GM19193 (cell line): ENCODE results near the gene ENPP1.

Source experiments
- POLR2A ChIP-seq: IDR thresholded peaks from 4 replicates; pipeline ENCODE4 v1.6.1; 2011; ENCODE audit not compliant: insufficient read depth, insufficient read length; ENCODE audit errors: extremely low read depth

The ENPP1 gene

DNA sequence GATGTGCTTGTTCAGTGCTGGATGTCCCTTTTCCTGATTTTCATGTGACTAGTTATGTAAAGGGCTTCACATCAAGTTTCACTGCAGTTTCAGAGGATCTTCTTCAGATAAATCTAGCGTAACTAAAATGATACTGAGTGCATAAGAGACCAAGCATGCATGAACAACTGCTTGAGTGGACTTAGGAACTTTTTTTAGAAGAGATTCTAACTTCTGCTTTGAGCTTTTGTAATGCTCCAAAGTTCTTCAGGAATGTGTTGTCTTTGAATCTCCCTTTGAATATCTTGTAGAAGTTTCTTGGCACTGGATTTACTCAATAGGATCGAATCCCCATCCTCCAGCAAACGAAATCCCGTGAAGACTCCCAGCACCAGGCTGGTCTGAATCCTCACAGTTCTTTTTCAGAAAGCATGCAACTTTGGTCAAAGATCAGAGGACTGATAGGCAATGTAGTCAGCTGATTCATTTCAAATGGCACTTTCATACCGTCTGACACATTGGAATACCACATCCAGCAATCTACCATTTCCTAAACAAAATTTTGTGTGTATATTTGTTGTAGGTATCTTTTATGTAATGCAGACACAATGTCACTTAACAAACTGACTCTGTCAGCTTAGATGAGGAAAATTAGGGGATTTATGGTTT, 33.2 kb downstream of the ENPP1 start:
- TF ChIP-seq POLR2A: no peak

DNA sequence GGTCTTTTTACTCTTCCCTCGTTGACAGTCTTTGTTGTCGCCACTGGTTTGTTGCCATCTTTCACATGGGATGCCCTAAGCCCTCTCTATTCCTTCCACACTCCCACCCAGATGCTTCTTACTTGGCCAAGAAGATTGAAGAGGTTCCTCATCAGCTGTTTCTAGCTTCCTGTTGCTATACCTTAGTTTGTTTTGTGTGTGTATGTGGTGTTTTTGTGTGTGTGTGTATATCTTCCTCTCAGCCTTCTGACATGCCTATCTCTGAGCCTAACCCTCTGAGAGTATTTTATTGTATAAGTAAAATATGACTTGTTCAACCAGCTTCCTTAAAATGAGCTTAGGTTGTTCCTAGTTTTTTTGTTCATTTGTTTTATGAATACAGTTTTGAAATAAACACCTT, 35.9 kb downstream of the ENPP1 start:
- no peak for TF ChIP-seq POLR2A

DNA sequence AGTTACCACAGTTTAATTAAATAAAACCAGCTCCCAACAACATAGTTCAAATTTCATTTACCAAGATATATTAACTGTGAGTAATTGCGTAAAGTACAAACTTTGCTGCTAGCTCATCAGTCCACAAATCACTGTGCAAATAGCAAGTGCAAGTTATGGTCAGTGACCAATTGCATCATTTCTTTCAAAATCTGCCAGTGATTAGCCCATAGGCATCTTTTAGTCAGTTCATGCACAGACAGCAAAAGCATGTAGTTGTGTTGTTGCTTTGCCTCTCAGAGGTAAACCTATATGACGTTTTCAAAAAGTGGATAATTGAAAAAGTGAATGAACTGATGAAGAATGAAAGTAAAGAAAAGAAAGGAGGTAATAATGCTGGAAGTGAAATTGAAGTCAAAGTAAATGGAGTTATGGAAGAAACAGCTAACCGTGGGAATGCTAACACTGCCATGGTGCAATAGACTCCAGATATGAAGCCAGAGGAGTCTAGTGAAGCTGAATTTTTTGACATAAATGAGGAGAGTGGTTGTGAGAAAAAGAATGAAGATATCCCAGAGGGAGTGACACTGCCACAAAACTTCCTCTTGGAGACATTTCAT, 36.5 kb downstream of the ENPP1 start:
- no peak for TF ChIP-seq POLR2A

DNA sequence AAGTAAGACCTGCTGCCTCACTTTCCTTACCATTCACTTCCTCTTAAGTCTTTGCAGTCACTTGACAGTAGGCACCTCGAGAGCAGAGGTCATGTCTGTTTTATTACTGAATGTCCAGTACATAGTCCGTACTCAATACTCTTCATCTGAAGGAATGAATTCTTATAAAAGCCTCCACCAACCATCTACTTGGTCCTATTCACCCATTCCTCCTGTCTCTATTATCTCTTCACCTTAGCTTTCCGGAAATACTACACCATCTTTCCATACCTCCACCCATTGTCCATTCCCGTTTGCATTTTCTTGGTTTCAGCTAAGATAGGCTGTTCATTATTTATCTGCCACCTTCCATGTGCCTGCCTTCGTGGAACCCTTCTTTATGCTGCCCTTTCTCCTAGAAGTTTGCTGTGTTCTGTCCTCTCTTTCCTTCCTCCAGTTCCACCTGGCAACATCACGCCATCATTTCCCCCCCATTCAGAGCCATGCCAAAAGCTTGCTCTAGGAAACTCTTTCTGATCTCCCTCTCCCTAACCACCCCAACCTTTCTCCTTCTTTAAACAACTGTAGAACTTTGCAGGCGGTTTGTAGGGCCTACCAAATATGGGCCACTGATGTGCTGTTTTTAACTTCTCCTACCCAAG, 38.3 kb downstream of the ENPP1 start:
- TF ChIP-seq POLR2A: no peak

DNA sequence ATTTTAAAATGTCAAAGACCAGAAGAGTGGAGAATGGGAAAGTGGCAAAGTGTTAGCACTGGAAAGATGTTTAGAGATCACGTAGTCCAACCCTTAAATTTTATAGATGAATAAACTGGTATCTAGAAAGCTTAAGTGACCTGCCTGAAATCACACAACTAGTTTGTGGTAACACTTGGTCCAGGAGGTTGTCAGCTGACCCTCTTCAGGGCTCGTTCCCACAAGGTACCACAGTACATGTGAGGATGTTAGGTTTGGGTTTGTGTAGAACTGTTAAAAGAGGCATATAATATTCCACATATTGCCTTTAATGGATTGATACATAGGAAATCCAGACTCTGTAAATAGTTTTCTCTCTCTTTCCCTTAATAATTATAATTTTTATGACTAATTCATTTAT, 39.1 kb downstream of the ENPP1 start:
- TF ChIP-seq POLR2A: no peak

DNA sequence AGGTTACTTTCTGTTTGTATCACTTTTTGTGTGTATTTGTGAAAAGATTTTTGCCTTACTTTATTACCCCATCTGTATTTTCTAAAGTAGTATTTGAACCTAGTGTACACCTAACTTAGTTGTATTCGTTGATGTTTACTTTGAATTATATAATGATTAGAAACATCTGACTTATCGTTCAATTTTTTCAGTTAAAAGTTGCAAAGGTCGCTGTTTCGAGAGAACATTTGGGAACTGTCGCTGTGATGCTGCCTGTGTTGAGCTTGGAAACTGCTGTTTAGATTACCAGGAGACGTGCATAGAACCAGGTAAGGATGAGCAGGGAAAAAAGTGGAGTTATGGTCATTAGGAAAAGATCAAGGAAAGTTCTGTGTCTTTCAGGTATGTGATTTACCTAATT, 42.0 kb downstream of the ENPP1 start:
- TF ChIP-seq POLR2A: no peak

DNA sequence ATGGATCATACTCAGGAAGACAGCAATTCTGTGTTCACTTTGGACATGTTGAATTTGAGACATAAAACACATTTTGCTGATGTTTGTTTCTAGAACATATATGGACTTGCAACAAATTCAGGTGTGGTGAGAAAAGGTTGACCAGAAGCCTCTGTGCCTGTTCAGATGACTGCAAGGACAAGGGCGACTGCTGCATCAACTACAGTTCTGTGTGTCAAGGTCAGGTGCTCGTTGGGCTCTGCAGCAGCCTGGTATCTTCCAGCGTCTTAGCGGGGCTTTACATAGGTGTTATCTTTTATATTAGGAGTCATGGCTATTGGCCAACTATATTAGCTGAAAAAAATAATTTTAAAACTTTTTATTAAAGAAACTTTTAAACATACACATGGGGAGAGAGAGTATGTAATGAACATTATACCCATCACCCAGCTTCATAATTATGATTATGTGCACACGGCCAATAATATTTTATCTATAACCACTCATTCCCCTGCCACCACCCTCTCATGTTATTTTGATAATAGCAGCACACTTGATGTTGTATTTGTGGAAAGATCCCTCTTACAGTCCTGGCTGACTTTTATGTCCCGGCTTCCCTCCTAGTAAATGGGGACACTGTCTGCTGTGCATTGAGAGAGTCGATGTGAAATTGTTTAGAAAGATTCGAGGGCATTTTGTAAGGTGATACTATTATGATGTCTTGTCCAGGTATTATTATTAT, 43.4 kb downstream of the ENPP1 start:
- TF ChIP-seq POLR2A: no peak

DNA sequence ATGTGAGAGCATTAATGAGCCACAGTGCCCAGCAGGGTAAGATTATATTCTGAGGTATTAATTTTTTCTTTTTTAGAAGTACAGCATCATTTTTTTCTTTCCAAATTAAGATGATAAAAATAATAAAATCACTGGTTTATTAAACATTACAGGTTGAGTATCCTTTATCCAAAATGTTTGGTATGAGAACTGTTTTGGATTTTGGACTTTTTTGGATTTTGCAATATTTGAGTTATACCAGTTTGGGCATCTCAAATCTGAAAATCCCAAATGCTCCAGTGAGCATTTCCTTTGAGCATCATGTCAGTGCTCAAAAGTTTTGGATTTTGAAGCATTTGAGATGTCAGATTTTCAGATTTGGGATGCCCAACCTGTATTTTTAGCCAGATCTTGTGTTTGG, 44.4 kb downstream of the ENPP1 start:
- no peak for TF ChIP-seq POLR2A

DNA sequence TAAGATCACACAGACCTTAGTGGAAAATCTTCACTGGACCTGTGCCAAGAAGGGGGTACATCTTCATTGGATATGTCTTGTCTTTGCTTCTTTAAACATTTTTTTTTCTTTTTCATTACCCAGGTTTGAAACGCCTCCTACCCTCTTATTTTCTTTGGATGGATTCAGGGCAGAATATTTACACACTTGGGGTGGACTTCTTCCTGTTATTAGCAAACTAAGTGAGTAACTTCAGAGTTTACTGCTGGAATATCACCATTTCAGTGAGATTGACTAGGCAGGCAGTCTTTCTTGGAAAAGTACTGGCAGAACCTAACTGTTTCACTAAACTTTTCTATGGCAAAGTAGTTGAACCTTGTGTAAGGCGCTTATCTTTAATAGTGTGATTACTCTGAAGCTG, 47.0 kb downstream of the ENPP1 start:
- TF ChIP-seq POLR2A: no peak

DNA sequence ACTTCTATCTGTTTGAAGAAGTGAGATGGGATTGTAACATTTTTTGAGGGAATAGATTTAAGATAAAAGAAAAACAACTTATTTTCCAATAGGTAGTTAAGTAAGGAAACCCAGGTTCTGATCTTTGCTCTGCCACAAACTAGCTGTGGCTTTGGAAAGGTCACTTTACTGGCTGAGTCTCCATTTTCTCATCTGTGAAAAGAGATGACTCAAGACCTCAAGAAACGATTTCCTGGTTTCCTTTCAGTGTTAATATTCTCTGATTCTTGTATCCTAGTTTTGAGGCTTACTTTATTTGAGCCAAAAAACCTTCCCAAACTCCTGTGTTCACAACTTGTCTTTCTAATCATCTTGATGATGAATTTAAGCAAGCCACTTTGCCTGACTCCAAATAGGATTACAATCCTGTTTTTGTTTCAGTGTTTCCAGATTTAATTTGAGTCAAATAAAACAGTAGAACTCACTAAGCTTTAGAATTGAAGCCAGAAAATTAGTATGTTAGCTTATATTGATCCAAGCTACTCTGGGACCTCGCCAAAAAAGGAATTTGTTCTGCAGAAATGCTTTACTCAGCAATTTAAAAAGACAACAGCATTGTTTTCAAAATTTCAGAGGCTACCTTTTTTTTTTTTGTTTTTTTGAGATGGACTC, 51.1 kb downstream of the ENPP1 start:
- TF ChIP-seq POLR2A: no peak

DNA sequence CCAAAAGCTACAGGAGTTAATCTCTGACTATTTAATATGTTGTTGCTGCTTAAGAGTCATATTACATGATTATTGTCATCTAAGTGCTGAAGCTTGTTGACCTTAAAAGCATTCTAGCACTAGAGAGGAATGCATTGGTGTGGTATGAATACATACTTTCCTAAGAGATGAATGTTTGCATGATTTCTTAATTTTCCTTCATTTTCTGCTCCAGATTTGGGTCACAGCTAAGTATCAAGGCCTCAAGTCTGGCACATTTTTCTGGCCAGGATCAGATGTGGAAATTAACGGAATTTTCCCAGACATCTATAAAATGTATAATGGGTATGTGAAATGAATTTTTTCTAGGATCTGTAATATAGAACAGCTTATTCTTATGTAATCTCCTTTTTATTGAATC, 53.6 kb downstream of the ENPP1 start:
- no peak for TF ChIP-seq POLR2A

DNA sequence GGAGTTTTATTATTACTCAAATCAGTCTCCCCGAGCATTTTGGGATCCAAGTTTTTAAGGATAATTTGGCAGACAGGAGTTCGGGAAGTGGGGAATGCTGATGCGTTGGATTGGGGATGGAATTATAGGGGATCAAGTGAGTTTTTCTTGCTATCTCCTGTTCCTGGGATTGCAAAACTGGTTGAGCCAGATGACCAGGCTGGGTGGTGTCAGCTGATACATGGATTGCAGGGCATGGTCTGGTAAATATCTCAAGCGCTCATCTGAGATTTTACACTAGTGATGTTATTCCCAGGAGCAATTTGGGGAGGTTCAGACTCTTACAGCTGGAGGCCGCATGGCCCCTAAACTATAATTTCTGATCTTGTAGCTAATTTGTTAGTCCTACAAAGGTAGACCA, 54.7 kb downstream of the ENPP1 start:
- TF ChIP-seq POLR2A: no peak

DNA sequence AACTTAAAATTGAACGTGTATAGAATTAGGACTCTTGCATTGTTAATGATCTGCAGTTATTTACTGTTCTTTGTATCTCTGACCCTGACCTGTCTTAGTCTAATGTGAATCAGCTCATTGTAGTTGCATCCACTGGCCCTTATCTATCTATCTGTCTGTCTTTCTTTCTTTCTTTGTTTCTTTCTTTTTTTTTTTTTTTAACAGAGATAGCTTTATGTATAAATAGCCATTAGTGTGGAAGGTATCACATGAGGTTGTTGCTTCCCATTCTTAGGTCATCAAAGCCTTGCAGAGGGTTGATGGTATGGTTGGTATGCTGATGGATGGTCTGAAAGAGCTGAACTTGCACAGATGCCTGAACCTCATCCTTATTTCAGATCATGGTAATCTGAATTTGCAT, 59.9 kb downstream of the ENPP1 start:
- no peak for TF ChIP-seq POLR2A

DNA sequence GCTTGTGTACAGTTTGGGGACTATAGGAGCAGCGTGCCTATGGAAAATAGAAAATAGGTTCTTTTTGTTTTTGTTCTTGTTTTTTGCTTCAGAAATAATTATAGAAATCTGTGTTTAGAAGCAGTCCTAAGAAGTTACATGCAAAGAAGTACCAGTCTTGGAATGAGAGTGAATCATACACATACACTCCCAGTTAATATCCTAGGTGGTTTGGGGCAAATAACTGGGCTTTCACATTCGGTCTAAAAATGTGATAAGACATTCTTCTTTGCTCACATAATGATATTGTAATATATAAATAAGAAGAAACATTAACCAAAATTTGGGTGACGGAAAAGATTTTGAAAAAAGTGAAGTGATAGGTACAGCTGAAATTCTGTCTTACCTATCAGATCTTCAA, 61.0 kb downstream of the ENPP1 start:
- TF ChIP-seq POLR2A: no peak

DNA sequence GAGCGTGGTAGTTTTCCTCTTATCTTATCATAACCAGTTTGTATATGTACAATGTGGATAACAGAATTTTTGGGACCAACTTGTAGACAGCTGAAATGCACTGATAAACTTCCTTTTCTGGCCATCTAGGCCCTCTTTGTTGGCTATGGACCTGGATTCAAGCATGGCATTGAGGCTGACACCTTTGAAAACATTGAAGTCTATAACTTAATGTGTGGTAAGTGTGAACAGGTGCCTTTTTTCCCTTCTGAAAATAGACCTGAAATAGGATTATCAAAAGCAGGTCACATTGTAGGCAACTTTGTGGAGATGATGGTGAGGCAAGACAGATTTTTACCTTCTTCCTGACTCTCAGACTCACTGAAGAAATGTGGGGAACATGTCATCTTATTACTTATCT, 67.8 kb downstream of the ENPP1 start:
- TF ChIP-seq POLR2A: no peak
